ENCODE results near the gene MFAP3L. TPM values are rescaled to one million over a fixed set of nuclear protein-coding genes. Genes with fewer than 3 reads are reported as not detected.

MFAP3L gene
- 1 to 10 TPM in 2 of 5 donors, under 1 TPM in 3; 0.75 to 1.7 (median 0.90) TPM for total RNA-seq
- 1.5 TPM for total RNA-seq (2013)
- 0.88 to 5.5 (median 1.5) reads per million in 29 experiments for total RNA-seq

DNA sequence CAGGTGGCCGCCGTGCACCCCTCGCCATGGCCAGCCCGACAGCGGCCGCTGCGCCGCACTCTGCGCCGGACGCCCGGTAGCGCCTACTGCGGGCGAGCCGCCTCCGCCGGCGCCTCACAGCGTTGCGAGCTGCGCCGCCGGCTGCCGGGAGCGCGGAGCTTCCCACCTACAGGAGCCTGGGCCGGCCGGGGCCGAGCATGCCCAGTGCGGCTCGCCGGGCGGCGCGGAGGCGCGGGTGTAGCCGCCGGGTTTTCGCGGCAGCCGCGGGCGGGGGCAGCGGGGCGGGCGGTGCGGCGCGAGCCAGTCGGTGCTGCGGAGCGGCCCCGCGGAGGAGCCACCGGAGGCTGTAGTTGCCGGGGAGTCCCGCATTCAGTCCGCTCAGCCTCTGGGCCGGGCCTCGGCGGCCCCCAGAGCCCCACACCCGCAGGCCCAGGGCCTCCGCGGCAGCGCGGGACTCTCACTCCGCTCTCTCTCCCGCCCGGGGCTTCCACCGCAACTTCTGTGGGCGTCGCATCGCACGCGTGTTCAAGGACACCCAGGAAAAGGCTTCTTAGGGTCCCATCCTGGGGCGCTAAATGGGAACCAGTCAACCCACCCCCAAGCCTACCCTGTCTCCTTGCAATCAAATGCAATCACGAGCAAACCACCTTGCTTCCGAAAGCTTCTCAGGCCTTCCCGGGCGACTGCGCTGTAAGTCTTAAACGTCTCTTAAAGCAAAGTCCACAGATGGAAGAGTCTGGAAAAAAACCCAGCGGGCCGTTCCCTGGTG is at the start of gene MFAP3L:
Gene MFAP3L (minus strand): TSS at position 143 of the 769 bp plus-strand sequence. CDS start 20,518 bp downstream, outside the sequence.
- Mint-ChIP-seq H3K4me1 (peaks cover 12 to 17% (median 12%) of the 10 kb centered on the region in 3 donors), H3K27me3 (peaks cover 3 to 18% of the 10 kb centered on the region in 2 donors), H3K27ac (peak within 1 kb of the TSS; percentile 78 to 84), H3K9me3 (no peaks in the 10 kb centered on the region), H3K4me3 (peak within 1 kb of the TSS; percentile 87 to 91 (median 90)), H3K36me3 (no peaks in the 10 kb centered on the region)
- ChIA-PET POLR2A (interaction anchor here in 1 of 2 donors (0.5 kb wide), 1 partner anchor 1110 kb away, joined by 8 read pairs; no protein-coding TSS in a partner anchor), CTCF (interaction anchor here in 1 of 2 donors (0.5 kb wide), 1 partner anchor 1016 kb away, joined by 3 read pairs; the partner anchor contains the start of gene CBR4)
- ATAC-seq (replicated peaks in 1 of 4) (peak; percentile 78 to 84 (median 82)), DNase-seq (peak; percentile 39 to 89 (median 64))
- WGBS (ENCODE audit: insufficient coverage), result under 1% methylated on average over 83 of the region's 86 CpGs
- Histone ChIP-seq H3K4me3 (ENCODE audit: control insufficient read depth in 1 of 2, extremely low read depth in 1 of 2, low read length in 1 of 2) (peak within 1 kb of the TSS; percentile 82 to 96), H3K27me3 (replicated peaks in 1 of 2; ENCODE audit: control insufficient read depth in 2 of 2, extremely low read depth in 1 of 2, insufficient read depth in 2 of 2, low read length in 1 of 2) (peaks cover 2 to 15% of the 10 kb centered on the region in 2 experiments), H3K4me1 (ENCODE audit: control insufficient read depth in 1 of 2, extremely low read depth in 1 of 2, insufficient read depth in 2 of 2, low read length in 2 of 2) (peaks cover 4 to 15% of the 10 kb centered on the region in 2 experiments), H3K9me3 (no peaks in the 10 kb centered on the region), H3K36me3 (ENCODE audit: control insufficient read depth in 2 of 2, extremely low read depth in 1 of 2, insufficient read depth in 1 of 2, low read length in 1 of 2) (no peaks in the 10 kb centered on the region), H3K27ac (ENCODE audit: low read length) (peak within 1 kb of the TSS; percentile 54)

- no peak overlapping the region for H3K4me3 Mint-ChIP-seq
- H3K9me3 ChIP-seq, result no peaks in the 10 kb centered on the region
- no peaks in the 10 kb centered on the region for H3K4me1 ChIP-seq (ENCODE audit: control insufficient read depth in 1 of 2, extremely low read depth in 1 of 2, insufficient read depth in 2 of 2, low read length in 2 of 2)
- peaks cover 0 to 7% of the 10 kb centered on the region in 2 donors for H3K27me3 Mint-ChIP-seq
- H3K9me3 Mint-ChIP-seq, result no peaks in the 10 kb centered on the region
- no peaks in the 10 kb centered on the region for H3K36me3 Mint-ChIP-seq
- WGBS (ENCODE audit: insufficient coverage), result 96% methylated on average over 6 of the region's 6 CpGs
- no peak overlapping the region for H3K27ac ChIP-seq (ENCODE audit: low read length)
- no peak overlapping the region for H3K27ac Mint-ChIP-seq
- CTCF ChIA-PET, result no interaction called here
- ATAC-seq (replicated peaks in 1 of 4) (no peak), DNase-seq (no peak)
- H3K4me1 Mint-ChIP-seq, result no peaks in the 10 kb centered on the region
- no peaks in the 10 kb centered on the region for H3K27me3 ChIP-seq (replicated peaks in 1 of 2; ENCODE audit: control insufficient read depth in 2 of 2, extremely low read depth in 1 of 2, insufficient read depth in 2 of 2, low read length in 1 of 2)
- POLR2A ChIA-PET, result no interaction called here
- H3K4me3 ChIP-seq (ENCODE audit: control insufficient read depth in 1 of 2, extremely low read depth in 1 of 2, low read length in 1 of 2), result no peak overlapping the region
- no peaks in the 10 kb centered on the region for H3K36me3 ChIP-seq (ENCODE audit: control insufficient read depth in 2 of 2, extremely low read depth in 1 of 2, insufficient read depth in 1 of 2, low read length in 1 of 2)
Measured at GRCh38 chr4:170071196-170071595, 45.0 kb upstream of the MFAP3L start.

DNA sequence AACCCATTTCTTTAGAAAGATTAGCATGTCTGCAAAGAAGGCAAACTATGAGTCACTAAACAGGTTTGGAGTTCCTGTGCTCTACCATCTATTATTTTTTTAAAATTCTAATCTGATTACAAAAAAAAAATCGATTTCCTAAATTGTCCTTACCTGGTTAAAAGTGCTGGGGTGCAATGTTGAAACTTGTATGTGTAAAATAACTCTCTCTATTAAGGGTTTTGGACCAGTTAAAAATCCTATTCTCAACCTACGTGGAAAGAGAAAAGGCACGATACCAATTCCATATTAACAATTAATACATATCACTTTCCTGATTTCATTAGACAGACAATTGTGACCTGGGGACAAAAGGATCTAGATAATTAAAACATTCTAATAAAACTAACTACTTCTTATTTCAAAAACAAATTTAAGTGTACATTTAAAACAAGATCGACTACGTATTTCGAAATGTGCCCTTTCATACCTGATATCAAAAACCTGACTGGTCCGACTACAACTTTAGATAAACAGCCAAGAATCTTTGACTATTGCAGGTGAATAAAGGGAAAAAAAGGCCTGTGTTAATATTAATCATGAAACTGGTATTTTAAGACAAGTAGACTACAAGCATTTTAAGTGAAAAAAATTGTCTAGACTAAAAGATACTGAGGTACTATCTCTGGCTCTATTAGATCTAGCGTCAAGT is 42.4 kb upstream of the MFAP3L start:
- H3K36me3 ChIP-seq (ENCODE audit: control insufficient read depth in 2 of 2, extremely low read depth in 1 of 2, insufficient read depth in 1 of 2, low read length in 1 of 2), result no peaks in the 10 kb centered on the region
- DNase-seq, result no peak
- no peaks in the 10 kb centered on the region for H3K4me1 ChIP-seq (ENCODE audit: control insufficient read depth in 1 of 2, extremely low read depth in 1 of 2, insufficient read depth in 2 of 2, low read length in 2 of 2)
- 100% methylated on average over 1 of the region's 8 CpGs for WGBS (ENCODE audit: insufficient coverage)
- no peak overlapping the region for H3K27ac ChIP-seq (ENCODE audit: low read length)
- Mint-ChIP-seq H3K27ac (no peak overlapping the region), H3K4me3 (no peak overlapping the region), H3K4me1 (no peaks in the 10 kb centered on the region), H3K9me3 (no peaks in the 10 kb centered on the region), H3K27me3 (peaks cover 3% of the 10 kb centered on the region in 2 donors), H3K36me3 (no peaks in the 10 kb centered on the region)
- H3K4me3 ChIP-seq (ENCODE audit: control insufficient read depth in 1 of 2, extremely low read depth in 1 of 2, low read length in 1 of 2), result no peak overlapping the region
- ChIA-PET CTCF (no interaction called here), POLR2A (no interaction called here)
- H3K27me3 ChIP-seq (replicated peaks in 1 of 2; ENCODE audit: control insufficient read depth in 2 of 2, extremely low read depth in 1 of 2, insufficient read depth in 2 of 2, low read length in 1 of 2), result no peaks in the 10 kb centered on the region
- ATAC-seq (replicated peaks in 1 of 4), result no peak
- H3K9me3 ChIP-seq, result no peaks in the 10 kb centered on the region

- ChIA-PET POLR2A (no interaction called here), CTCF (interaction anchor here in 1 of 2 donors (0.5 kb wide), 1 partner anchor 9 kb away, joined by 4 read pairs; no protein-coding TSS in a partner anchor)
- H3K4me3 ChIP-seq (ENCODE audit: control insufficient read depth in 1 of 2, extremely low read depth in 1 of 2, low read length in 1 of 2), result no peak overlapping the region
- H3K36me3 Mint-ChIP-seq, result no peaks in the 10 kb centered on the region
- peaks cover 0 to 5% of the 10 kb centered on the region in 2 experiments for H3K27me3 ChIP-seq (replicated peaks in 1 of 2; ENCODE audit: control insufficient read depth in 2 of 2, extremely low read depth in 1 of 2, insufficient read depth in 2 of 2, low read length in 1 of 2)
- H3K4me1 ChIP-seq (ENCODE audit: control insufficient read depth in 1 of 2, extremely low read depth in 1 of 2, insufficient read depth in 2 of 2, low read length in 2 of 2), result no peaks in the 10 kb centered on the region
- no peak overlapping the region for H3K27ac ChIP-seq (ENCODE audit: low read length)
- DNase-seq (no peak), ATAC-seq (replicated peaks in 1 of 4) (no peak)
- no peaks in the 10 kb centered on the region for H3K9me3 ChIP-seq
- WGBS (ENCODE audit: insufficient coverage), result no CpG with 5 or more reads among the region's 4 CpGs
- H3K36me3 ChIP-seq (ENCODE audit: control insufficient read depth in 2 of 2, extremely low read depth in 1 of 2, insufficient read depth in 1 of 2, low read length in 1 of 2), result no peaks in the 10 kb centered on the region
- H3K27ac Mint-ChIP-seq, result no peak overlapping the region
- no peaks in the 10 kb centered on the region for H3K4me1 Mint-ChIP-seq
- no peak overlapping the region for H3K4me3 Mint-ChIP-seq
- peaks cover 3 to 11% of the 10 kb centered on the region in 2 donors for H3K27me3 Mint-ChIP-seq
- no peaks in the 10 kb centered on the region for H3K9me3 Mint-ChIP-seq
Measured at GRCh38 chr4:170059421-170059820, 33.2 kb upstream of the MFAP3L start.

DNA sequence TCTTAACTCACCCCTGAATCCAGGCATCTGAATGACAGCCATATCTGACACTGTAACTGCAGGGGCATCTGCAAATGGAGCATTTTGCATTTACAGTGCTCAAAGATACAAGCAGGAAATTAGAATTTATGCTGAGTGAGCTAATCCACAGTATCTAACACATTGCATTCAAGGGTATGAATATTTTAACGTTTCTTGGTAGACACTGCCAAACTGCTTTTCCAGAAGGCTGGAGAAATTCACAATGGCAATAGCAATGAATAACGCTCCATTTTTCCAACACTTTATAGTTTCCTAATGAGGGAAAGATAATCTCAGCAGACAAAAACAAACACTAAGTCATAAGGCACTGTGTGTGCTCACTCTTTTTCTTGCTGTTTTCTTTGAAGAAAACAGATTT is 32.6 kb upstream of the MFAP3L start:
- Mint-ChIP-seq H3K27me3 (peaks cover 3 to 11% of the 10 kb centered on the region in 2 donors), H3K4me1 (no peaks in the 10 kb centered on the region), H3K36me3 (no peaks in the 10 kb centered on the region), H3K9me3 (no peaks in the 10 kb centered on the region), H3K4me3 (no peak overlapping the region), H3K27ac (no peak overlapping the region)
- no peaks in the 10 kb centered on the region for H3K36me3 ChIP-seq (ENCODE audit: control insufficient read depth in 2 of 2, extremely low read depth in 1 of 2, insufficient read depth in 1 of 2, low read length in 1 of 2)
- H3K27me3 ChIP-seq (replicated peaks in 1 of 2; ENCODE audit: control insufficient read depth in 2 of 2, extremely low read depth in 1 of 2, insufficient read depth in 2 of 2, low read length in 1 of 2), result peaks cover 0 to 5% of the 10 kb centered on the region in 2 experiments
- H3K4me1 ChIP-seq (ENCODE audit: control insufficient read depth in 1 of 2, extremely low read depth in 1 of 2, insufficient read depth in 2 of 2, low read length in 2 of 2), result no peaks in the 10 kb centered on the region
- WGBS (ENCODE audit: insufficient coverage), result no CpG with 5 or more reads among the region's 2 CpGs
- H3K4me3 ChIP-seq (ENCODE audit: control insufficient read depth in 1 of 2, extremely low read depth in 1 of 2, low read length in 1 of 2), result no peak overlapping the region
- DNase-seq (no peak), ATAC-seq (replicated peaks in 1 of 4) (no peak)
- H3K9me3 ChIP-seq, result no peaks in the 10 kb centered on the region
- POLR2A ChIA-PET, result no interaction called here
- CTCF ChIA-PET, result interaction anchor here (0.5 to 0.6 kb wide), 2 partner anchors 9 to 239 kb away, joined by 4 read pairs; no protein-coding TSS in a partner anchor
- no peak overlapping the region for H3K27ac ChIP-seq (ENCODE audit: low read length)

DNA sequence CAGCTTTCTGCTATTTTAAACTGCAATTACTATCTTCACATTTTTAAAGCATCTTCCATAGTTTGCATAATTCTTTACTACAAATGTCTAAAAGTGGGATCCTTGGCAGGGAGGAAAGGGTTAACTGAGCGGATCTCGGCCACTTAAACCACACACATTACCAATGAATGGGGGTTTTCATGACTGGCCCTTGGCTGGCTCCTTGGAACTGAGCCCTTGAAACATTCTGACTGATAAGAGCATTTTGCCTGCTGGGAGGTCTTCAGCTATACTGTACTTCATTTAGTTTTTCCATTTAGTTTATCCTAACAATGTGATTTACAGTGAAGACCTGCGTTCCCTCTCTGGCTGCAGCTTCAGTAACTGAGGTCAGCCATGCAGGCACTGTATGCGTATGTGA is 31.7 kb upstream of the MFAP3L start:
- no peaks in the 10 kb centered on the region for H3K9me3 Mint-ChIP-seq
- no peaks in the 10 kb centered on the region for H3K4me1 Mint-ChIP-seq
- no peak overlapping the region for H3K27ac Mint-ChIP-seq
- peaks cover 0 to 9% of the 10 kb centered on the region in 2 experiments for H3K27me3 ChIP-seq (replicated peaks in 1 of 2; ENCODE audit: control insufficient read depth in 2 of 2, extremely low read depth in 1 of 2, insufficient read depth in 2 of 2, low read length in 1 of 2)
- H3K27me3 Mint-ChIP-seq, result peaks cover 3 to 11% of the 10 kb centered on the region in 2 donors
- ATAC-seq (replicated peaks in 1 of 4), result no peak
- H3K36me3 Mint-ChIP-seq, result no peaks in the 10 kb centered on the region
- H3K27ac ChIP-seq (ENCODE audit: low read length), result no peak overlapping the region
- H3K4me3 Mint-ChIP-seq, result no peak overlapping the region
- ChIA-PET CTCF (no interaction called here), POLR2A (interaction anchor here in 1 of 2 donors (0.6 kb wide), 1 partner anchor 23 kb away, joined by 3 read pairs; no protein-coding TSS in a partner anchor)
- H3K9me3 ChIP-seq, result no peaks in the 10 kb centered on the region
- no peaks in the 10 kb centered on the region for H3K4me1 ChIP-seq (ENCODE audit: control insufficient read depth in 1 of 2, extremely low read depth in 1 of 2, insufficient read depth in 2 of 2, low read length in 2 of 2)
- WGBS (ENCODE audit: insufficient coverage), result 77% methylated on average over 4 of the region's 4 CpGs
- H3K4me3 ChIP-seq (ENCODE audit: control insufficient read depth in 1 of 2, extremely low read depth in 1 of 2, low read length in 1 of 2), result no peak overlapping the region
- no peaks in the 10 kb centered on the region for H3K36me3 ChIP-seq (ENCODE audit: control insufficient read depth in 2 of 2, extremely low read depth in 1 of 2, insufficient read depth in 1 of 2, low read length in 1 of 2)
- no peak for DNase-seq
